Activated T-helper 2 cell treated with anti-CD3 and anti-CD28 coated beads, Interferon-gamma antibody, Interleukin-2, Interleukin-4, amounts not matched to agents 10 μg/mL and 5 μg/mL and 100 μg/mL, durations not matched to agents 14 hours and 24 hours and 36 hours (primary cell): Measurements from ENCODE around the gene EPAS1. TPM values are rescaled to one million over a fixed set of nuclear protein-coding genes. Genes with fewer than 3 reads are reported as not detected.
A peak's percentile ranks its signal among the peaks of the same experiment; 100 is the strongest.

Experiments
- DNase-seq: peaks from one replicate; pipeline ENCODE4 v3.0.0; 2021; ENCODE audit warnings: low spot score
- H3K27ac Mint-ChIP-seq: one replicate; pipeline ENCODE4 v1.8.0; 2021; ENCODE audit warnings: mixed read lengths
- H3K27me3 Mint-ChIP-seq: one replicate; pipeline ENCODE4 v1.8.0; 2021; ENCODE audit warnings: low read depth, mixed read lengths
- H3K36me3 Mint-ChIP-seq: one replicate; pipeline ENCODE4 v1.8.0; 2021; ENCODE audit warnings: low read depth, mixed read lengths
- H3K4me1 Mint-ChIP-seq: one replicate; pipeline ENCODE4 v1.8.0; 2021; ENCODE audit warnings: low read depth, mixed read lengths
- H3K4me3 Mint-ChIP-seq: one replicate; pipeline ENCODE4 v1.8.0; 2021; ENCODE audit warnings: low read depth, mild to moderate bottlenecking, moderate library complexity, mixed read lengths
- H3K9me3 Mint-ChIP-seq: one replicate; pipeline ENCODE4 v1.8.0; 2021; ENCODE audit warnings: mixed read lengths
- intact Hi-C: fragments of 100-400 bp; cut with micrococcal nuclease; formaldehyde crosslinking; loops from one replicate; pipeline ENCODE4 v1.15.1; 2023
- total RNA-seq: library from RNA; stranded (reverse); gene quantifications from 2 replicates; pipeline ENCODE4 v1.2.3, GENCODE V29; 2022

Gene EPAS1
- total RNA-seq, 1 donor from 2014 or later = 100.0 TPM

GRCh38 chr2:46361920-46362666 lies 64.9 kb downstream of the EPAS1 start:
- peaks cover 67% of the 10 kb centered on the region for H3K36me3 Mint-ChIP-seq
- H3K4me1 Mint-ChIP-seq = peaks cover 43% of the 10 kb centered on the region
- H3K27ac Mint-ChIP-seq = no peak overlapping the region
- H3K9me3 Mint-ChIP-seq = peaks cover 4% of the 10 kb centered on the region
- intact Hi-C loops = loop anchor here (2.0 to 10.0 kb wide), 4 partner anchors 35 to 177 kb away; no protein-coding TSS in a partner anchor
- H3K27me3 Mint-ChIP-seq = no peaks in the 10 kb centered on the region
- no peak overlapping the region for H3K4me3 Mint-ChIP-seq
- no peak for DNase-seq

GRCh38 chr2:46362667-46363012 lies 65.4 kb downstream of the EPAS1 start:
- no peak for DNase-seq
- Mint-ChIP-seq H3K27me3 (no peaks in the 10 kb centered on the region), H3K4me3 (no peak overlapping the region), H3K4me1 (peaks cover 39% of the 10 kb centered on the region), H3K36me3 (peaks cover 62% of the 10 kb centered on the region), H3K27ac (no peak overlapping the region), H3K9me3 (no peaks in the 10 kb centered on the region)
- intact Hi-C loops = loop anchor here (1.0 to 10.0 kb wide), 5 partner anchors 35 to 369 kb away; no protein-coding TSS in a partner anchor

GRCh38 chr2:46363535-46364170 lies 66.4 kb downstream of the EPAS1 start:
- Mint-ChIP-seq H3K36me3 (peaks cover 57% of the 10 kb centered on the region), H3K27me3 (peaks cover 3% of the 10 kb centered on the region), H3K9me3 (no peaks in the 10 kb centered on the region), H3K4me3 (no peak overlapping the region), H3K27ac (peak overlapping the region; percentile 19), H3K4me1 (peaks cover 42% of the 10 kb centered on the region)
- intact Hi-C loops = loop anchor here (1.0 to 10.0 kb wide), 5 partner anchors 36 to 370 kb away; no protein-coding TSS in a partner anchor
- no peak for DNase-seq

GRCh38 chr2:46364797-46365457 lies 67.7 kb downstream of the EPAS1 start:
- intact Hi-C loops = loop anchor here (1.0 to 10.0 kb wide), 6 partner anchors 38 to 354 kb away; no protein-coding TSS in a partner anchor
- Mint-ChIP-seq H3K4me1 (peaks cover 50% of the 10 kb centered on the region), H3K27ac (no peak overlapping the region), H3K9me3 (no peaks in the 10 kb centered on the region), H3K36me3 (peaks cover 55% of the 10 kb centered on the region), H3K27me3 (peaks cover 3% of the 10 kb centered on the region), H3K4me3 (no peak overlapping the region)
- DNase-seq = no peak

- no peak for DNase-seq
- H3K27me3 Mint-ChIP-seq = peaks cover 3% of the 10 kb centered on the region
- peaks cover 53% of the 10 kb centered on the region for H3K4me1 Mint-ChIP-seq
- H3K27ac Mint-ChIP-seq = no peak overlapping the region
- no peak overlapping the region for H3K4me3 Mint-ChIP-seq
- no peaks in the 10 kb centered on the region for H3K9me3 Mint-ChIP-seq
- H3K36me3 Mint-ChIP-seq = peaks cover 55% of the 10 kb centered on the region
- intact Hi-C loops = loop anchor here (1.0 to 10.0 kb wide), 4 partner anchors 95 to 355 kb away; no protein-coding TSS in a partner anchor
Measured at GRCh38 chr2:46365913-46366667, 68.9 kb downstream of the EPAS1 start.

GRCh38 chr2:46366668-46367052 lies 69.5 kb downstream of the EPAS1 start:
- intact Hi-C loops = loop anchor here (10.0 kb wide), 1 partner anchor 182 kb away; no protein-coding TSS in a partner anchor
- Mint-ChIP-seq H3K4me3 (no peak overlapping the region), H3K36me3 (peaks cover 54% of the 10 kb centered on the region), H3K9me3 (no peaks in the 10 kb centered on the region), H3K4me1 (peaks cover 52% of the 10 kb centered on the region), H3K27ac (no peak overlapping the region), H3K27me3 (peaks cover 3% of the 10 kb centered on the region)
- DNase-seq = no peak

- no peaks in the 10 kb centered on the region for H3K9me3 Mint-ChIP-seq
- H3K36me3 Mint-ChIP-seq = peaks cover 52% of the 10 kb centered on the region
- H3K27ac Mint-ChIP-seq = no peak overlapping the region
- no peak for DNase-seq
- intact Hi-C loops = loop anchor here (10.0 kb wide), 1 partner anchor 182 kb away; no protein-coding TSS in a partner anchor
- peaks cover 3% of the 10 kb centered on the region for H3K27me3 Mint-ChIP-seq
- no peak overlapping the region for H3K4me3 Mint-ChIP-seq
- peaks cover 47% of the 10 kb centered on the region for H3K4me1 Mint-ChIP-seq
Measured at GRCh38 chr2:46367286-46367685, 70.1 kb downstream of the EPAS1 start.

GRCh38 chr2:46368401-46368800 lies 71.2 kb downstream of the EPAS1 start:
- intact Hi-C loops = loop anchor here (10.0 kb wide), 1 partner anchor 184 kb away; no protein-coding TSS in a partner anchor
- Mint-ChIP-seq H3K27me3 (peaks cover 3% of the 10 kb centered on the region), H3K27ac (no peak overlapping the region), H3K36me3 (peaks cover 52% of the 10 kb centered on the region), H3K9me3 (no peaks in the 10 kb centered on the region), H3K4me3 (no peak overlapping the region), H3K4me1 (peaks cover 37% of the 10 kb centered on the region)
- DNase-seq = no peak

GRCh38 chr2:46369783-46370182 lies 72.6 kb downstream of the EPAS1 start:
- intact Hi-C loops = loop anchor here (10.0 kb wide), 1 partner anchor 185 kb away; no protein-coding TSS in a partner anchor
- no peak overlapping the region for H3K27ac Mint-ChIP-seq
- H3K4me1 Mint-ChIP-seq = peaks cover 25% of the 10 kb centered on the region
- H3K27me3 Mint-ChIP-seq = peaks cover 3% of the 10 kb centered on the region
- peaks cover 52% of the 10 kb centered on the region for H3K36me3 Mint-ChIP-seq
- no peak overlapping the region for H3K4me3 Mint-ChIP-seq
- no peak for DNase-seq
- H3K9me3 Mint-ChIP-seq = no peaks in the 10 kb centered on the region

GRCh38 chr2:46371854-46372253 lies 74.6 kb downstream of the EPAS1 start:
- no peak overlapping the region for H3K27ac Mint-ChIP-seq
- DNase-seq = no peak
- H3K9me3 Mint-ChIP-seq = no peaks in the 10 kb centered on the region
- H3K4me1 Mint-ChIP-seq = peaks cover 15% of the 10 kb centered on the region
- peaks cover 49% of the 10 kb centered on the region for H3K36me3 Mint-ChIP-seq
- intact Hi-C loops = no loop called here
- H3K27me3 Mint-ChIP-seq = peaks cover 3% of the 10 kb centered on the region
- H3K4me3 Mint-ChIP-seq = no peak overlapping the region

- peaks cover 49% of the 10 kb centered on the region for H3K36me3 Mint-ChIP-seq
Measured at GRCh38 chr2:46372475-46372874, 75.3 kb downstream of the EPAS1 start.

GRCh38 chr2:46373238-46373637 lies 76.0 kb downstream of the EPAS1 start:
- peaks cover 11% of the 10 kb centered on the region for H3K4me1 Mint-ChIP-seq
- no peaks in the 10 kb centered on the region for H3K27me3 Mint-ChIP-seq
- peaks cover 45% of the 10 kb centered on the region for H3K36me3 Mint-ChIP-seq
- no peak overlapping the region for H3K4me3 Mint-ChIP-seq
- H3K9me3 Mint-ChIP-seq = no peaks in the 10 kb centered on the region
- DNase-seq = no peak
- intact Hi-C loops = no loop called here
- no peak overlapping the region for H3K27ac Mint-ChIP-seq

More at GRCh38 chr2:46372475-46372874, 75.3 kb downstream of the EPAS1 start:
- peaks cover 15% of the 10 kb centered on the region for H3K4me1 Mint-ChIP-seq
- intact Hi-C loops = no loop called here
- no peaks in the 10 kb centered on the region for H3K9me3 Mint-ChIP-seq
- peaks cover 3% of the 10 kb centered on the region for H3K27me3 Mint-ChIP-seq
- H3K4me3 Mint-ChIP-seq = no peak overlapping the region
- no peak for DNase-seq
- H3K27ac Mint-ChIP-seq = no peak overlapping the region
